ENCODE results near the gene SCGB1C1.

DNA sequence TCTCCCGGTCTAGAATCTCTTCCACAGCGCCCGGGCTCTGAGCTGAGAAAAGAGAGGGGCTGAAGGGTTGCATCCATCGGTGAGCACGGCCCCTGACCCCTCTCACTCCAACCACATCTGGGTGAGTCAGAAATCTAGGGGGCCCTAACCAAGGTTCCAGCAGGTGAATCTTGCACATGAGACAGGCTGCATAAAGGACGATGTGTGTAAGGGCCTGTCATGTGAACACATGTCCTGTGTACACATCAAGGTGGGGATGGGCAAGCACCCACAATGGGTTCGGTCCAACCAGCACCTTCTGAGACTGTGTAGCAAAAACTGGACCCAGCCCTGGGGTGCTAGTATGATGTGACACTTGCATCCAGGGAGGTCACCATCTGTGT lies 13.1 kb downstream of the SCGB1C1 start:
- TF ChIP-seq GATA2 (IDR thresholded peaks at IDR 0.05; ENCODE audit: low read depth, low read length) (no peak), GATA3 (IDR thresholded peaks at IDR 0.05; ENCODE audit: low read depth, low read length) (no peak)

Measured in SH-SY5Y (cell line).